Measurements from ENCODE around the gene MGA.
A peak's percentile ranks its signal among the peaks of the same experiment; 100 is the strongest.

The MGA gene

DNA sequence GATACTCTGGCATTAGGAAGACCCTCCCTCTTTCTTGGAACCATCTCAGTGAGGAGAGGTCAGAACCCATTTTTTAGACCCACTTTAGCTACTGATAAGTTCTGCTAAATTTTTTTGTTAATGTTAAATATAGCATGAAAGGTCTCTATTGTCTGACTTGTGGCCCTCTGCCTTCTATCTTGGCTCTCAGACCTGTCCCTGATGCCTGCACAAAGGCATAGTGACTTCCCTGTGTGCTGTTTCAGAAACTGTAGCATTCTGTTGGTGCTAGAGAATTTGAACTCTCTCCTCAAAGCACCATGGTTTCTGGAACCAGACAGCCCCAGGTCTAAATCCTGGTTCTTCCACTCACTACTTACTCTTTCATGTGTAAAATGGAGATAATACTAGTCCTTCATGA, 129.5 kb downstream of the MGA start:
- no peak for DNase-seq

DNA sequence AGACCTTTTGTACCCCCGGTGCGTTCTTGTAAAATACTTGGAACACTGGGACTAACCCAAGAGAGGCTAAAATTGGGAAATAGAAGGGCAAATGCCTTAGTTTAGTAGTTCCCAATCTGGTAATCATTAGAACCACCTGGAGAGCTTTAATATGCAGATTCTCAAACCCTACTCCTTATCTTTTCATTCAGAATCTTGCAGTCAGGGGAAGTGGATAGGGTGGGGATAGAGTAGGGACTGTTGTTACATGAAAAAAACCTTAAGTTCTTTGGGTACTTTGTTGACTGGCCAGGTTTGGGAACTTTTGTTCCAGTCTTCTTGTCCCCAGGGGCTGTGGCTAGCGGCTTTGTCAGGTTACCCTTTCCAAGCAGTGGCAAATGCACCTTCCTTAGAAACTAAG, 130.0 kb downstream of the MGA start:
- DNase-seq = no peak

DNA sequence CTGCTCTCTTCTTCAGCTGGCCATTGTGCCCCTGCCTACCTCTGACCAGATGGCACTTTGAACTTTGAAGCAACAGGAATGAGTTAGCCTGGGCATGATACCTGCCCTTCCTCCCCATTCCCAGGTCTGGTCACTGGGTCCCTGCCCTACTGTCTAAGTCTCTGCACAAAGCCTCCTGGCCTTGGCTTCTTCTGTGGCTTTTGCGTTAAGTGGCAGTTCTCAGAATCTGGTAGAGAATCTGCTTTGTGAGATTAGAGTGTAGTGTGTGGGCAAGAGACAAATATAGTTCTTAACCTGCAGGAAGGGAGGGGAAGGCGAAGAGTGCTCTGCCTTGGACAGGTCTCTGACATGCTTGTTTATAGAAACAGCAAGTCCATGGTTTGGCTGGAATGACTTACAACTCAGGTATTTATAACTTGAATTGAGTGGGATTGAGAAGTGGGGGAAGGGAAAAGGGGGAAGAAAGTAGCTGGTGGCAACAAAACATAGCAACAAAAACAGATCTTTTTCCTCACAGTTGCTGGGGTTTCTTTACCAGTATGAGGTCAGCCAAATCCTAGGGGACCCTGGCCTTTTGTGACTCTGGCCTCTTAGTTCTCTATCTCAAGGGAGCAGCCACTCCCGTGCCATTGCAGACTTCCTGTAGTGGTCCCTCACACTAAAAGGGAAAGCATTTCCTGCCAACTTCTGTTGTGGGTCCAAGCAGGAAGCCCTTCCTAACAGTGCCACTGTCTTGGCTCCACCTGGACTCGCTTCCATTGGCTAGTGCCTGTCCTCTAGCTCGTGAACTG, 130.7 kb downstream of the MGA start:
- DNase-seq = no peak

DNA sequence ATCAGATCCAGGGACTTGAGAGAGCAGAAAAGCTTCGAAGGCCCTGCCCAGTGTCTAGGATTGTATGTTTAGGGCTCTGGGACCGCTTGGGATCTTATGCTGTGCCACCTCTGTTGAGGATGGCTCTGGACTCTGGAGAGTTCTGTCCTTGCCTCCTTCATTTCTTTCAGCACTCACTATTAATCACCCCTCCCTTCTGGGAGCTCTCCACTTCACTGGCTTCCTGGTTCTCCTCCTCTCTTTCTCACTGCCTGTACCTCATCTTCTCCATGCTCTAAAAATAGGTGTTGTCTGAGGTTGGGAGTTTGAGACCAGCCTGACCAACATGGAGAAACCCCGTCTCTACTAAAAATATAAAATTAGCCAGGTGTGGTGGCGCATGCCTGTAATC, 131.3 kb downstream of the MGA start:
- DNase-seq = no peak

DNA sequence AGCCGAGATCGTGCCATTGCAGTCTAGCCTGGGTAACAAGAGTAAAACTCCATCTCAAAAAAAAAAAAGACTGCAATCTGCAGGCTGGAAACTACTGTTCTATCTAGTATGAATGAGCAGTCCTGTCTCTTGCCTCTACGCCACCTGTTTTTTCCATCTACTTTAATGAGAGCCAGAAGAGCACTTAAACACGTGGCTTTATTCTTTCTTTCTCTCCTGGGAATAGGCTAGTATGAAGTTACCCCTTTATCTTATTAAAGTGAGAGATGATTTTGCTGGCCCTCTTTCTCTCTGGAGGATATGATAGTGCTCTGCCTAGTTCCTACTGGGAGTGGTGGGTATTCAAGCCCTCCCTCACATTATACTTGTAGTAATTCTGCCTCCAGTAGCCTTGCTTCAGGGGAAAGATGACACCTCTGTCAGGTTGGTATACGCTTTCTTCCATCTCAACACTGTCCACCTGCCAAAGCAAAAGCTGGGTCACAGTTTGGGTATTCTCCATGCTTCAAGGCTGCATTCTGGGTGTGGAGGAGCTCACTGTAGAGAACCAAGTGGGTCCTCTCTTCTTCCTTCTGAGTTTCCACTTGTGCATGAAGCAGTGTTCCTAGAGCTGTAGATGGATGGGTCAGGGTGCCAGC, 131.9 kb downstream of the MGA start:
- DNase-seq = peak; percentile 94

DNA sequence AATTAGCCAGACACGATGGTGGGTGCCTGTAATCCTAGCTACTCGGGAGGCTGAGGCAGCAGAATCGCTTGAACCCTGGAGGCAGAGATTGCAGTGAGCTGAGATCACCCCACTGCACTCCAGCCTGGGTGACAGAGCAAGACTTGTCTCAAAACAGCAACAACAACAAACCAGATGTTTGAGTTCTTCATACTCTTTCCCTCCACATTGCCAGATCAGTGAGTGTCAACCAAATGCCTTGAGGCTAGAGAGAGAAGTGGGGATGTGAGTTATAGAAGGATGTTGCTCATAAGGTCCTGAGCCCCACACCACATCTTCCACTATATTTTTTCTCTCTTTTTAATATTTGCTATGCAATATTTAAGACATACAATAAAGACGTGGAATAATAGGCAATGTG, 133.9 kb downstream of the MGA start:
- DNase-seq = no peak

DNA sequence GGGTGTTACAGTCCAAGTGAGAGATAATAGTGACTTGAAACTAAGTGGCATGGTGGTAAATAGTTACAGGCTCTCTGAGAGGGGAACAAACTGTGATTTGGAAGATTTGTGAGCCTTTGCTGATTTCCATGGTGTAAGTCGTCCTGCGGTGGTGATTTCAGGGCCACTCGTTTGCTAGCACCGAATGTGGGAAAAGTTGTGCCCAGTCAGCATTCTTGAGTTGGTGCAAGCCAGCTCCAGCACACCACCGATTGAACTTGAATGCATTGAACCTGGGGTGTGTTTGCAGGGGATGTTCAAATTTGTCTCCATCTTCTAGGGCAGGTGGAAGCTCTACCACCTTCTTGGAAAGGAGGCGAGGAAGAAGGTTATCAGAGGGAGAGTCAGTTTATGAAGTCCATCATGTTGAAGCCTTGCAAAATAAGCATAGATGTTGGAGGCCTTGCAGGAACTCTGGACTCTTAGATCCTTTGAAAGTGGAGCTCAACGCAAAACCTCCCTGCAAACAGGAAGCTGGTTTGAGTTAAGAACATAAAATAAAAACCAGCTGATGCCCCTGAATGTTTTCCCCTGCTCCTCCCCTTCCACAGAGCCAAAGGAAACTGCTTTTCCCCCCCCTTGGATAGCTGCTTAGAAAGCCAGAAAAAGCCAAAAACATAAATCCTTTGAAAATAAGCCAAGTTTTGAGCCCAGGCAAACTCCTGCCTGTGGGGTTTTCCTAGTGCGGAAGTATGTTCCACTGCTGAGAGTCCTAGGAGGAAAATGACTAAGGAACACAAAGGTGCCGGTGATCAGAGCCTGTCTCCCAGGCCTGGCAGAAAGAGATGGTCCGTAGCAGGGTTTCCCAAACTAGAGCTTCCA, 136.0 kb downstream of the MGA start:
- no peak for DNase-seq

DNA sequence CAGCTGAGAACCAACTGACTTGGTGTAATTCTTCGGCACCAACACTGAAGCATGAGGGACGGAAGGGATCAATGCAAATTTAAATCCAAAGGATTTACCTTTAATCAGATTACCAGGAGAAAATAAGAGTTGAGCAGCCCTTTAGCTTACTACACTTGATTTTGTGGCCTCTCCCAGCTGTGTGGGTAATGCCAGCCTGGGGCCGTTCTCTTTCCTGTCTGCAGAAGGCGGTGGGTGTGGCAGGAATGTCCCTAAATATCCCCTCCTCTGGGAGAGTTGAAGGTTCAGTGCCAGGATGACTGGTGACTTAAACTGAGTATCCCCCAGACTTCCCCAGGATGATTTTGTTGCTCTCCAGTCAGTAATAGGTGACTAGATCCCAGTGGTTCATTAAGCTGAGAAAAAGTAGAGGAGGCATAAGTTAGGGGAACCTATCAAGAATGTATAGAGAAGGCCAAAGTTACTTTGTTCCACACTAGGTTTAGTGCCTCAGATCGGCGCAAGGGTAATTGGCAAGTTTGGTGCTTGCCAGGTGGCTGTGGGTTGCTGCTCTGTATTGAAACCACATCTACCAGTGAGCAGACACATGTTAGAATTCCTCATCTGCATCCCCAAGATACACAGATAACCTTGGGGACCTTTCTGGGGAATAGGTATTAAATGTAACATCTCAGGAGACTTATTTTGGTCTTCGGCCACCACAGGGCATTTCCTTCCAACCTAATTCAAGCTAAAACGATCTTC, 137.2 kb downstream of the MGA start:
- no peak for DNase-seq

DNA sequence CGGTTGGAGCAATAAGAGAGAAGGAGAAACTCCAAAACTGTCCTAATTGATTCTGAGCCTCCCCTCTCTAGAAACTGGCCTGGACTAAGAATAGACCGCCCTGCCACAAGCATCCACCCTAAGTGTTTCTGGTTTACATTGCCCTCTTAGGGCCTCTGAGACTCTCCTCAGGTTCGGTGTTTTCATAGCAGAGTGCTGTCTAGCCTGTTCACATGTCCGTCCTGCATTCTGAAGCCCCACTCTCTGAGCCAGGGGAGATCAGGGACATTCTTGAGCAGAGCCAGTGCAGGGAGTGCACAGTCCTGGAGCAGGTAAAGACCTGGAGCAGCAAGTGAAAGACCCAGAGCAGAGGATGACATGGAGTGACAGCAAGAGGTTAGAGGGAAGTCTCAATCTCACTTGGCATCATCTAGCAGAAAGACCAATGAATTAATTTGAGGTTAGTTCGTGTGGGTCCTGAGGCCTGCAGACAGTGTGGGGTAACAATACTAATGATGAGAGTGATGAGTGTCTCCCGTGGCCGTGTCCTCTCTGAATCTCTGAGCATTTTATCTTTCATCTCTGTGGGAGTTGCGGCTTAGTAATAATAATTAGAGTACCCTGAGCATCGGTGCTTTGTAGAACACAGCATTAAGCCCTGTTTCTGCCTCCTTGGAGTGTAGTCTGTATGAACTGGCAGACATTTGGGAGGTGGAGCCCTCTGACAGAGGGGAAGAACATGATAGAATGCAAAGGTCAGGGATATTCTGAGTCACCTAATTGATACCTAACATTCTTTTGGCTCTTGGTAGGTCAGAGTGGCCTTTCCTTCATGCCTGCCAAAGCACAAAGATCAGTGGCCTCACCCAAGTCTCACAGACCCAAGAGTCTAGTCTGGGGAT, 138.6 kb downstream of the MGA start:
- no peak for DNase-seq

DNA sequence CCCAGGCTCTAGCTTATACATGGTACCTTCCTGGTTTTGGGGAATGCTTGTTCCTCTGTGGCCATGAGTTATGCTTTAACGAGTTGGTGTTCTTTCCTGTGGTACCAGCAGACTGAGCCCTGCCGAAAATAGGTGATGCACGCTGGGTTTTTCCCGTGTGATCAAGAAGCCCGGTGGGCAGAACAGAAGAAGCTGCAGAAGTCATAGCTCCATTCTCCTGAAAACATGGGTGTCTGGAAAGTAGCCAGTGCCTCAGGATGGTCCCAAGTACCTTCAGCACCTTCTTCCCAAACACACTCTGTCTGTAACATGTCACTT, 139.2 kb downstream of the MGA start:
- no peak for DNase-seq

DNA sequence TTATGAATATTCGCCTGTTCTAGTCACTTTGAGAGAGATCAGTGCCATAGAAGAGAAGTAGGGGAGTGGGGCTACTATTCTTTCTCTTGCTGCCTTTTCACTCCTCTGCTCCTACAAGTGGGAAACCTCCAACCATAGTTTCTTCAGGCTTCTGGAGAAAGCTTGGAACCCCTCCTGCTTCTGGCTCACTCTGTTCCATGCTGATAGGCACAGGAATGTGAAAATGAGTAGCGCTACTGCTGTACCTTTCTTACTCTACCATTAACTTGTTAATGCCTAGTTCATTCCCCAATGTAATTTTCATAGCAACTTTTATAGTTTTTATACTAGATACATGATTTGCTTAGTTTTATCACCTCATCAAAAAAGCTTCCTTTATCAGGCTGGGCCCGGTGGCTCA, 141.0 kb downstream of the MGA start:
- DNase-seq = no peak

DNA sequence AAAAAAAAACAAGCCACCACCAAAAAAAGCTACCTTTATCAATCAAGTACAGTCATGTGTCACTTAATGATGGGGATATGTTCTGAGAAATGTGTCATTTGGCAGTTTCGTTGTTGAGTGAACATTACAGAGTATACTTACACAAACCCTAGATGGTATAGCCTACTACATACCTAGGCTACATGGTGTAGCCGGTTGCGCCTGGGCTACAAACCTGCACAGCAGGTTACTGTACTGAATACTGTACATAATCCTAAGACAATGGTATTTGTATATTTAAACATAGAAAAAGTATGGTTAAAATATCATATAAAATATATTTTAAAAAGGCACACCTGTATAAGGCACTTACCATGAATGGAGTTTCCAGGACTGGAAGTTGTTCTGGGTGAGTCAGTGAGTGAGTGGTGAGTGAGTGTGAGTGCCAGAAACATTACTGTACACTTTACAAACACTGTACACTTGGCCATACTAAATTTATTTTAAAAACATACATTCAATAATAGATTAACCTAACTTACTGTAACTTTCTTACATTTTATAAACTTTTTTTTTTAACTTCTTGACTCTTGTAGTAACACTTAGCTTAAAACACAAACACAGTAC, 141.7 kb downstream of the MGA start:
- DNase-seq = no peak

DNA sequence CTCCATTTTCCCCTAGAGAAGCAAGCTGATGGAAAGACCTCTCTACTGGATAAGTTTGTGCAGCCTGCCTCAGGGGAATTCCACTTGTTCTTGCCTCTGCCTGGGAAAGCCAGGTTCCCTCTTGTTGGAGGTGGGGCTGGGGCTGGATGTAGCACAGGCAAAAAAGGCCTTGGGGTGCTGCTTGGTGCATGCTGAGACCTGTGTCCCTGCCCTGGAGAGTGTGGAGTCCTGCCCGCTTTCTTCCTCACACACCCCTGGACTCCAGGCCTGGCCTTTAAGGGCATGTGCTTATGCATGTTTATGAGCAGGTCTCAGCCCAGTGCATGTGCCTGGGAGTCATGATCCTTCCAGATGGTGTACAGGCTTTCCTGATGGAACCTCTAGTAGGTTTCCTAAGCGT, 144.2 kb downstream of the MGA start:
- DNase-seq = no peak

DNA sequence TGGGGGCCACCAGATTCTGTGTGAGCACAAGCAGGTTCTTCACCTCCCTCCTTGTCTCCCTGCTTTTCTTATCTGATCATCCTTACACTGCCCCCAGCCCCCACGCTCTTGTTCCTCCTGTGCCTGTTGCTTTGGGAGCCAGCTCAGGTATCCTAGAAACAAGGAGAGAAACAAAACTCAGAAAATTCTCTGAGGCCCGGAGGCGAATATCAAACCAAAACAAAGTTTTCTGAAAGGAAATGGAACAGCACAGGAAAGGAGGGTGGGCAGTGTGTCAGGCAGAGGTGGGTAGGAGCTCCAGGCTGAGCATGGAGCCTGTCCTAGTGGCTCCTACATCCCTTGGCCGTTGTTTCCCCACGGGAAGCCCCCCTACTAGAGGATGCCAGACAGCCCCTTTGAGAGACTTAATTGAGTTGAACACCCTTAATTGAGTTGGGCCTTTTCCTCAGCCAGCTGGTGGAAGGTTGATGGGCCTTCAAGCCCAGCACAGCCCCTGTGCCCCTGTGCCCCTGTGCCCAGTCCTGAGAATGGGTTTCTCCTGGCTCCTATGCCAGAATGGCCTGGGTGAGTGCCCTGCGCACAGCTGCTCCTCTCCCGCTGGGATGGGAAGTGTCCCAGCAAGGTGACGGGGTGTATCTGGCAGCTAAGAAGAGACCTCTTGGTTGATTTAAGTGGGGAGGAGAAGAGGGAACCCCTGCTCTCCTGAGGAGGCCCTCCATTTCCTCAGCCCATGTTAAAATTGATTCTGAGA, 144.9 kb downstream of the MGA start:
- DNase-seq = no peak

DNA sequence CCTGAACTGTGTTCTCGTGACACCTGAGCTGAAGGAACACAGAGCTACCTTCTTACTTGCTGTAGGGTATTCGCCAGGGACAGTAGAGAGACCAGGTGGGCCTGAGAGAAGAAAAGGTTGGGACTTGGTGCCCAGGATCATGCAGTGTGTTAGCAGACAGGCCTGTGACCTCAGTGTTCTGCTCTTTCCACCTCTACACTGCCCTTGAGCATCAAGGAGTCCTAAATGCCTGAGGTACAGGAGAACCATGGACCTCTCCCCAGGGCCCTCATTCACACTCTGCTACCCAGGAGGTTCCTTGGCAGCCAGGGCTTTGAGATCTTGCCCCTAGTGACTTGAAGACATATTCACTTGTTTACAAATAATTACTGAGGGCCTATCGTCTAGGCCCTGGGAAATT, 145.5 kb downstream of the MGA start:
- DNase-seq = no peak

DNA sequence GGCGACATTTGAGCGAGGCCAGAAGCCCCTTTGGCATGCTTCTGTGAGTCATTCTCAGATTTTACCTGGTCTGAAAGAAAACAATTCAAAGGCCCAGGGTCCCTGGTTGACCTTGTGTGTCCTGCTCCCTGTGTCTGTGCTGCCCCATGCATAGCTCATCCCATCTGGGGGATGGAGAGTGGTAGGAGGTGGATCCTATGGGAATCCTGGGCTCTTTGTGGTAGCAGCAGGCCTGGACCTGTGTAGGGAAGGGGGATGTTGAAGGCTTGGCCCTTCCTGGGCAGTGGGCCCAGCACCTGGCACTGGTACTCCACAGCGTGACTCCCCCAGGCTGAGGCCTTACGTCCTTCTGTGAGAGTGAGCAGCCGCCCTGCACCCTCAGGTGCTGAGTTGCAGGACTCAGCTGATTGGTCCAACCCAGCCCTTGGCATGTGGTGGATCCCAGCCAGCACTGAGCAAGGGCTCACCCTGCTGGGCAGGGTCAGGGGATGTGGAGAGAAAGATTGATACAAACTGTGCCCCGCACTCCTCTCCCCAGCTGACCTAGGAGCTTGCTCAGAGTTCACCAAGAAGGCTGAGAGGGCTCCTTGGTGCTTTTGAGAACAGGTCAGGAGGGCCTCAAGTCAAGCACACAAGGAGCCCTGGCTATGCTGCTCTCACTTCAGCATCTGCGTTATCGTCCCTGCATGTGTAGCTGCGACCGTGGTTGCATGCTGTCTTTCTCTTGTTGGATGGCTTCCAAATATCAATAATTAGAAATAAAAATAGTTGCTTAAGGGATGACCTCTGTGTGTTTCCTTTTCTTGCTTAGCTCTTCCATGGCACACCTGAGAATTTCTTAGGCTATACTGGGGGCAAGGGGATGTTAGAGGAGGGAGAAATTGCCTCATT, 146.3 kb downstream of the MGA start:
- DNase-seq = no peak

DNA sequence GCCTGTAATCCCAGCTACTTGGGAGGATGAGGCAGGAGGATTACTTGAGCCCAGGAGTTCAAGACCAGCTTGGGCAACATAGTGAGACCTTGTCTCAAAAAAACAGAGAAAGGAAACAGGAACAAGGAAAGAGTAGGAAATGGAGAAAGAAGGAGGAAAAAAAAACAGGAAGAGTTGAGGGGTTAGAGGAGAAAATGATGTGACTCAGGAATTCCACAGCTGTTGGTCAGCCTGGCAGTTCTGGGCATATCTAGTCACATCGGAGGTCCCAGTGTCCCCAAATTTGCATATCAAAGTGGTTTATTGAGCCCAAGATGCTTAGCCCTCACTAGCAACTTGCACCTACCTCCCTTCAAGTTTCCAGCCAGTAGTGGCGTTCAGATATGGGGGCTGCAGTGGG, 148.9 kb downstream of the MGA start:
- DNase-seq = no peak

DNA sequence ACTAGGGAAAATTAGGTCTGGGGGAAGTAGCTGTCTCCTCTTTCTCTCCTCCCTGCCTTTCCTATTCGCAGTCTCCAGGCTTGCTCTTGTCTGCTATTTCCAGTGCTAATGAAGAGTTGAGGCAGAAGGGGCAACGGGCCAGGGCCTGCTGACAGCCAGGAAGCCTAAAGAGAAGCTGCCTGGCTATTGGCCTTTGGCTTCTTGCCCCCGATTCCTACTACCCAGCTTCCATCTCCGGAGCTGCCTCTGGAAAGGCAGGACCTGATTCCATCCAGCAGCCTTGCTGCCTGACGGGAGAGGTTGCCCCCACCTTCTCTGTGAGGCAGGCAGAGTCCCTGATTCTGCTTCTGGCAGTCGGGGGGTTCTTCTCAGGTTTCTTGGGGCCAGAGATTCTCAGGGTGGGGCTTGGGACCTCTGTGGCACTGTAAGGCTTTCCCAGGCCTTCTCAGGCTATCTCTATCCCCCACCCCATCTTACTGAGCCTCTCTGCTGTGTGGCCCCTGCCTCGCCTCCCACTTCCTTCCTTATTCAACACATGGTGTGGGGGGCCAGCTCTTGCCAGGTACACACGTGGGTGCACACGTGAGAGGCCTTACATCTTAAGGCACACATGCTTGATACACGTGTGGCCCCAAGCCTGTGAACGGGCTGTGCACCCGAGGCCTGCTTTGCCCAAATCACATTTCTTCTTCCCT, 149.5 kb downstream of the MGA start:
- no peak for DNase-seq

DNA sequence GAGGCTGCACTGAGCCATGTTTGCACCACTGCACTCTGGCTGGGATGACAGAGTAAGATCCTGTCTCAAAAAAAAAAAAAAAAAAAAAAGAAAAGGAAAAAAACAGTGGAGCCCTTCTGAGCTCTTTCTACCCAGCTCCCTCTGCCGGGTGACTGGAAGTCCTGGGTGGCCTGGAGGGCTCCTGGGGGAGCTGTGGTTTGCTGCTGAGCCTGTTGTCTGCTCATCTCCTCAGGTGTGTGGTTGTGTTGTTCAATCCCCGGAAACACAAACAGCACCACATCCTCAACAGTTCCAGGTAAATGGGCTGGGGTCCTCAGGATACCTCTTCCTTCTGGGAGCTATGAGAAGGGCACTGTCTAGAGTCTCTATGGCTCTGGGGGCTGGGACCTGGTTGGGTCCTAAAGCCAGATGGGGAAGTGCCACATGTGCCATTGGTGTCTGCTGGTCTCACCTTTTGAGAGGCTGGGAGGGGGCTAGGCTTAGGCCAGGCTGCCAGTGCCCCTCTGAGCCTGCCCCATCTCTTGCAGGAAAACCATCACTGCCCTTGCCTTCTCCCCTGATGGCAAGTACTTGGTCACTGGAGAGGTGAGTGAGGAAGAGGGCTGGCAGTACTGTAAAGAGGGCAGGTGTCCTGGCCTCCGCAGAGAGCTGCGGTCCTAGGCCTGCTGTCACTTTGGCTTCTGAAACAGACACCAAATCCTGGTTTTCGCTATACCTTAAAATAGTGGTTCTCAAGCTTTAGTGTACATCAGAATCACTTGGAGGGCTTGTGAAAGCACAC, 150.6 kb downstream of the MGA start:
- DNase-seq = no peak

All from NCI-H187 treated with DMSO at 0.1 percent for 48 hours (cell line).